Measurements from ENCODE around the gene FAAP24. TPM values are rescaled to one million over a fixed set of nuclear protein-coding genes. Genes with fewer than 3 reads are reported as not detected.
A peak's percentile ranks its signal among the peaks of the same experiment; 100 is the strongest.
"Not testable (repeated sequence)": the region's sequence is repeated elsewhere in the genome, so short reads cannot be mapped to it uniquely, and the experiment has no call there.

FAAP24 gene
- polyA plus RNA-seq, 10 donors = 1.0 to 3.2 (median 1.9) TPM

- DNase-seq = no peak
Measured at GRCh38 chr19:32997716-32998355, 25.8 kb downstream of the FAAP24 start.

GRCh38 chr19:32998722-32999121 lies 26.7 kb downstream of the FAAP24 start:
- no peak for DNase-seq

- no peak for DNase-seq
Measured at GRCh38 chr19:33000510-33000909, 28.5 kb downstream of the FAAP24 start.

GRCh38 chr19:33000910-33001309 lies 28.9 kb downstream of the FAAP24 start:
- no peak for DNase-seq

GRCh38 chr19:33002126-33002865 lies 30.3 kb downstream of the FAAP24 start:
- not testable (repeated sequence) for DNase-seq

- DNase-seq = not testable (repeated sequence)
Measured at GRCh38 chr19:33003424-33004024, 31.5 kb downstream of the FAAP24 start.

GRCh38 chr19:33005440-33005839 lies 33.4 kb downstream of the FAAP24 start:
- no peak for DNase-seq

- no peak for DNase-seq
Measured at GRCh38 chr19:33008738-33009137, 36.7 kb downstream of the FAAP24 start.

GRCh38 chr19:33010891-33011290 lies 38.8 kb downstream of the FAAP24 start:
- not testable (repeated sequence) for DNase-seq

- peak in 2 of 3 donors; percentile 2 to 4 for DNase-seq
Measured at GRCh38 chr19:33022472-33023116, 50.6 kb downstream of the FAAP24 start.

GRCh38 chr19:33024398-33024797 lies 52.4 kb downstream of the FAAP24 start:
- no peak for DNase-seq

GRCh38 chr19:33025468-33026238 lies 53.6 kb downstream of the FAAP24 start:
- DNase-seq = not testable (repeated sequence)

GRCh38 chr19:33026602-33027001 lies 54.6 kb downstream of the FAAP24 start:
- not testable (repeated sequence) for DNase-seq

Other genes with a start within 250 kb of the FAAP24 start
- gene SLC7A9, start 102.5 kb upstream of the FAAP24 start, polyA plus RNA-seq (ENCODE audit: insufficient read length in 10 of 10) = under 1 TPM; 0.12 to 0.72 (median 0.60) TPM
- 10 to 100 TPM; 15.6 to 23.1 (median 19.9) TPM for gene CEP89, start 284 bp upstream of the FAAP24 start, polyA plus RNA-seq (ENCODE audit: insufficient read length in 10 of 10)
- 1 to 10 TPM; 1.1 to 2.6 (median 1.6) TPM for gene RHPN2, start 92.6 kb downstream of the FAAP24 start, polyA plus RNA-seq (ENCODE audit: insufficient read length in 10 of 10)
- gene GPATCH1, start 108.9 kb downstream of the FAAP24 start, polyA plus RNA-seq (ENCODE audit: insufficient read length in 10 of 10) = 1 to 10 TPM; 5.1 to 9.1 (median 7.8) TPM
- under 1 TPM; 0.29 to 0.71 (median 0.54) TPM for gene WDR88, start 159.9 kb downstream of the FAAP24 start, polyA plus RNA-seq (ENCODE audit: insufficient read length in 10 of 10)
- gene LRP3, start 222.1 kb downstream of the FAAP24 start, polyA plus RNA-seq (ENCODE audit: insufficient read length in 10 of 10) = 10 to 100 TPM; 14.0 to 26.6 (median 20.6) TPM

Measured in muscle of back (tissue), 11 donors.